ENCODE measurements around the gene TAF11L12.
"Not testable (repeated sequence)": the region's sequence is repeated elsewhere in the genome, so short reads cannot be mapped to it uniquely, and the experiment has no call there.

TAF11L12 gene

DNA sequence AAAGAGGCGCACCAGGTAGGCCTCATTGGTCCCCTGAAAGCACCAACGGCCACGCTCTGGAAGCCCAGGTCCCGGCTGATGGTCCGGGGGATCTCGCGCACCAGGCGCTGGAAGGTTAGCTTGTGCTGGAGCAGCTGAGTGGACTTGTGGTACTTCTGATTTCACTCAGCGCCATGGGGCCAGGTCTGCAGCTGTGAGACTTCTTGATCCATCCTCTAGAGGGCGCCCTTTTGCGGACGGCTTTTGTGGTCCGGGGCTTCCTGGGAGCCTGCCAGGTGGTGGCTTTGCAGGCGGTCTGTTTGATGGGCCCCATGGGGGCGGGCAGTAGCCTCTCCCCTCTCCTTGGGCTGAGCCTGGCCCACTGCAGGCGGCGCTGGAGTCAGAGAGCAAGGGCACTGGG, 10.4 kb downstream of the TAF11L12 start:
- in situ Hi-C loops (cut with HindIII; ENCODE audit: low sequenced_read_pairs), result no loop called here

DNA sequence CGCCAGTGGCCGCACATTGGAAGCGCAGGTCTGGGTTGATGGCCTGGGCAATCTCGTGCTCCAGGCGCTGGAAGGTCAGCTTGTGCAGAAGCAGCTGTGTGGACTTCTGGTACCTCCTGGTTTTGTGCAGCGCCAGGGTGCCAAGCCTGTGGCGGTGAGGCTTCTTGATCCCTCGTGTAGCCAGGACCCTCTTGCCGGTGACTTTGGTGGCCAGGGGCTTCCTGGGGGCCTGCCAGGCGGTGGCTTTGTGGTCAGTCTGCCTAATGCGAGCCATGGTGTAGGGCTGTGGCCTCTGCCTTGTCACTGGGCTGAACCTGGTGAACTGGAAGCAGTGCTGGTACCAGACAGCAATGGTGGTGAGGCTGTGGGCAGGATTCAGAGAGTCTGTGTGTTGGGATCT, 15.5 kb downstream of the TAF11L12 start:
- no peak overlapping the region for H3K4me3 ChIP-seq (ENCODE audit: low read depth, low read length)
- TF ChIP-seq, protein P1, sequence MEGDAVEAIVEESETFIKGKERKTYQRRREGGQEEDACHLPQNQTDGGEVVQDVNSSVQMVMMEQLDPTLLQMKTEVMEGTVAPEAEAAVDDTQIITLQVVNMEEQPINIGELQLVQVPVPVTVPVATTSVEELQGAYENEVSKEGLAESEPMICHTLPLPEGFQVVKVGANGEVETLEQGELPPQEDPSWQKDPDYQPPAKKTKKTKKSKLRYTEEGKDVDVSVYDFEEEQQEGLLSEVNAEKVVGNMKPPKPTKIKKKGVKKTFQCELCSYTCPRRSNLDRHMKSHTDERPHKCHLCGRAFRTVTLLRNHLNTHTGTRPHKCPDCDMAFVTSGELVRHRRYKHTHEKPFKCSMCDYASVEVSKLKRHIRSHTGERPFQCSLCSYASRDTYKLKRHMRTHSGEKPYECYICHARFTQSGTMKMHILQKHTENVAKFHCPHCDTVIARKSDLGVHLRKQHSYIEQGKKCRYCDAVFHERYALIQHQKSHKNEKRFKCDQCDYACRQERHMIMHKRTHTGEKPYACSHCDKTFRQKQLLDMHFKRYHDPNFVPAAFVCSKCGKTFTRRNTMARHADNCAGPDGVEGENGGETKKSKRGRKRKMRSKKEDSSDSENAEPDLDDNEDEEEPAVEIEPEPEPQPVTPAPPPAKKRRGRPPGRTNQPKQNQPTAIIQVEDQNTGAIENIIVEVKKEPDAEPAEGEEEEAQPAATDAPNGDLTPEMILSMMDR (IDR thresholded peaks at IDR 0.05; ENCODE audit: low read depth, low read length, missing control alignments), result no peak
- no peak for DNase-seq (ENCODE audit: low read depth)
- in situ Hi-C loops (cut with HindIII; ENCODE audit: low sequenced_read_pairs), result no loop called here

More for the DNA sequence above, 10.4 kb downstream of the TAF11L12 start:
- TF ChIP-seq, protein P1 (IDR thresholded peaks at IDR 0.05; ENCODE audit: low read depth, low read length, missing control alignments), result no peak
- no peak overlapping the region for H3K4me3 ChIP-seq (ENCODE audit: low read depth, low read length)
- DNase-seq (ENCODE audit: low read depth), result no peak

DNA sequence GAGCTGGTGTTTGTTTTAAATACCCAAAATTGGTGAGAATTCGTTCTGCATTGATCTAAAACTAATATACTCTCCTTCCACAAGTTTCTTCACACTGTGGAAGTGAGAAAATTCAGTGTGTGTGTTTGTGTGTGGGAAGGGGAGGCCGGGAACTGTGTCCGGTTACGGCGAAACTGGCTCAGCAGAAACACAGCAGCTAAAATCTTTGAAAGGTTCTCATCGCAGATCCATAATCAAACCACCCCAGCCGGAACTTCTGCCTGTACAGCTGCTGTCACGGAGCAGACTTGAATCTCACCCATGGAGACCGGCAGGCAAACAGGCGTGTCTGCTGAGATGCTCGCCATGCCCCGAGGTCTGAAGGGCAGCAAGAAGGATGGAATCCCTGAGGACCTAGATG, 21.6 kb downstream of the TAF11L12 start, which contains the start of gene TAF11L13:
Gene TAF11L13 (plus strand): TSS at position 301 of the 400 bp plus-strand sequence.
- DNase-seq (ENCODE audit: low read depth); in situ Hi-C loops (cut with HindIII; ENCODE audit: low sequenced_read_pairs); H3K4me3 ChIP-seq (ENCODE audit: low read depth, low read length): not testable (repeated sequence)

DNA sequence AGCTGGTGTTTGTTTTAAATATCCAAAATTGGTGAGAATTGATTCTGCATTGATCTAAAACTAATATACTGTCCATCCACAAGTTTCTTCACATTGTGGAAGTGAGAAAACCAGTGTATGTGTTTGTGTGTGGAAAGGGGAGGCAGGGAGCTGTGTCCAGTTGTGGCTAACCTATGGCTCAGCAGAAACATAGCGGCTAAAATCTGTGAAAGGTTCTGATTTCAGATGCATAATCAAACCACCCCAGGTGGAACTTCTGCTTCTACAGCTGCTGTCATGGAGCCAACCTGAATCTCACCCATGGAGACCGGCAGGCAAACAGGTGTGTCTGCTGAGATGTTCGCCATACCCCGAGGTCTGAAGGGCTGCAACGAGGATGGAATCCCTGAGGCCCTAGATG, 24.0 kb downstream of the TAF11L12 start, which contains the start of gene TAF11L14:
Gene TAF11L14 (plus strand): TSS at position 301 of the 400 bp plus-strand sequence.
- no peak within 1 kb of the TSS for H3K4me3 ChIP-seq (ENCODE audit: low read depth, low read length)
- TF ChIP-seq, protein P1 (IDR thresholded peaks at IDR 0.05; ENCODE audit: low read depth, low read length, missing control alignments), result no peak
- no peak for DNase-seq (ENCODE audit: low read depth)
- in situ Hi-C loops (cut with HindIII; ENCODE audit: low sequenced_read_pairs), result no loop called here

DNA sequence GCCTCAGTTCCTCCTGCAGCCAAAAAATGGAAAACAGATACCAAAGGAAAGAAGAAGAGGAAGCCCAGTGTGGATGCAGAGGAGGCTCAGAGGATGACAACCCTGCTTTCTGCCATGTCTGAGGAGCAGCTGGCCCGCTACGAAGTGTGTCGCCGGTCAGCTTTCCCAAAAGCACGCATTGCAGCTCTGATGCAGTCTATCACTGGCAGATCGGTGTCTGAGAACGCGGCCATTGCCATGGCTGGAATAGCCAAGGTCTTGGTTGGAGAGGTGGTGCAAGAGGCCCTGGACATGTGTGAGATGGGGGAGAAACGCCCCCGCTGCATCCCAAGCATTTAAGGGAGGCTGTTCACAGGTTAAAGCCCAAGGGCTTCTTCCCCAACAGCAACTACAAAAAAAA, 39.0 kb downstream of the TAF11L12 start:
- H3K4me3 ChIP-seq (ENCODE audit: low read depth, low read length); in situ Hi-C loops (cut with HindIII; ENCODE audit: low sequenced_read_pairs); DNase-seq (ENCODE audit: low read depth): not testable (repeated sequence)

DNA sequence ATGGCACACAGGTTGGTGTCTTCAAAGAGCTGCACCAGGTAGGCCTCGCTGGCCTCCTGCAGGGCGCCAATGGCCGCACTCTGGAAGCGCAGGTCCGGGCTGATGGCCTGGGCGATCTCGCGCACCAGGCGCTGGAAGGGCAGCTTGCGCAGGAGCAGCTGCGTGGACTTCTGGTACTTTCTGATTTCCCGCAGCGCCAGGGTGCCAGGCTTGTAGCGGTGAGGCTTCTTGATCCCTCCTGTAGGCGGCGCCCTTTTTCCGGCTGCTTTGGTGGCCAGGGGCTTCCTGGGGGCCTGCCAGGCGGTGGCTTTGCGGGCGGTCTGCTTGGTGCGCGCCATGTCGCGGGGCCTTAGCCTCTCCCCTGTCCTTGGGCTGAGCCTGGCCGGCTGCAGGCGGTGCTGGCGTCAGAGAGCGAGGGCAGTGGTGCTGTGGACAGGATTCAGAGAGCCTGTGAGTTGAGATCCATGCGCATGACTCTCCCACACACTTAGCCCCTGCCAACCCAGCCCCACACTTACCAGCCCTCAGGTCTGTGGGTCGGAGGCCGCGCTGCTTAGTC, 45.1 kb downstream of the TAF11L12 start:
- DNase-seq (ENCODE audit: low read depth); in situ Hi-C loops (cut with HindIII; ENCODE audit: low sequenced_read_pairs); H3K4me3 ChIP-seq (ENCODE audit: low read depth, low read length): not testable (repeated sequence)

DNA sequence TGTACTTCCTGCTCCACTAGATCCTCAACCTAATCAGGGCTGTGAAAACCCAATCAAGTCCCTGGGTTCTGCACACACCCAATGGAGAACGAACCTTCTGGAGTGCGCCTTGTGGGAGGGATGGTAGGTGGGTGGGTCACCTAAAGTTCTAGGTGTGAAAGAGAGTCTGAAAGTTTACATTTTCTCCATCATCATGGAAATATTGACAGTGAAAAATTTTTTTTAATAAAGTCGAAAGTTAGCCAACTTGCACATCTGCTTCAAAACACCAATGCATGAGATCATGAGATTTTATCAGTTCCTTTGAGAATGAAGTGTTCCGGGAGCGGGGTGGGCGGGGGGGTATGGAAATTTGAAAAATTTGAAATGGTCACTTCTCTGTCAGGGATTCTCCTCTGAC, 45.7 kb downstream of the TAF11L12 start:
- H3K4me3 ChIP-seq (ENCODE audit: low read depth, low read length), result no peak overlapping the region
- in situ Hi-C loops (cut with HindIII; ENCODE audit: low sequenced_read_pairs), result no loop called here
- TF ChIP-seq, protein P1 (IDR thresholded peaks at IDR 0.05; ENCODE audit: low read depth, low read length, missing control alignments), result no peak
- DNase-seq (ENCODE audit: low read depth), result no peak
